Measurements from ENCODE around the gene GTF2H4.

- TF ChIP-seq, protein P1, sequence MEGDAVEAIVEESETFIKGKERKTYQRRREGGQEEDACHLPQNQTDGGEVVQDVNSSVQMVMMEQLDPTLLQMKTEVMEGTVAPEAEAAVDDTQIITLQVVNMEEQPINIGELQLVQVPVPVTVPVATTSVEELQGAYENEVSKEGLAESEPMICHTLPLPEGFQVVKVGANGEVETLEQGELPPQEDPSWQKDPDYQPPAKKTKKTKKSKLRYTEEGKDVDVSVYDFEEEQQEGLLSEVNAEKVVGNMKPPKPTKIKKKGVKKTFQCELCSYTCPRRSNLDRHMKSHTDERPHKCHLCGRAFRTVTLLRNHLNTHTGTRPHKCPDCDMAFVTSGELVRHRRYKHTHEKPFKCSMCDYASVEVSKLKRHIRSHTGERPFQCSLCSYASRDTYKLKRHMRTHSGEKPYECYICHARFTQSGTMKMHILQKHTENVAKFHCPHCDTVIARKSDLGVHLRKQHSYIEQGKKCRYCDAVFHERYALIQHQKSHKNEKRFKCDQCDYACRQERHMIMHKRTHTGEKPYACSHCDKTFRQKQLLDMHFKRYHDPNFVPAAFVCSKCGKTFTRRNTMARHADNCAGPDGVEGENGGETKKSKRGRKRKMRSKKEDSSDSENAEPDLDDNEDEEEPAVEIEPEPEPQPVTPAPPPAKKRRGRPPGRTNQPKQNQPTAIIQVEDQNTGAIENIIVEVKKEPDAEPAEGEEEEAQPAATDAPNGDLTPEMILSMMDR (IDR thresholded peaks at IDR 0.05; ENCODE audit: poor library complexity), result no peak
- no peak for TF ChIP-seq EZH2 (IDR thresholded peaks at IDR 0.05; ENCODE audit: borderline replicate concordance)
Measured at GRCh38 chr6:30939473-30939872, 31.5 kb downstream of the GTF2H4 start.

Data from hepatocyte (in vitro differentiated cells).